Panc1 (cell line): Measurements from ENCODE around the gene SLC45A1.

ENCODE experiments used
- CTCF ChIP-seq: fragments of 450-650 bp; IDR thresholded peaks from 2 replicates; pipeline ENCODE4 v1.5.1; 2017; ENCODE audit warnings: mild to moderate bottlenecking
- POLR2AphosphoS5 ChIP-seq: IDR thresholded peaks from 2 replicates; pipeline ENCODE4 v1.6.1; 2012; ENCODE audit warnings: mild to moderate bottlenecking, low read depth, low read length, moderate library complexity
- REST ChIP-seq, 2 experiments: IDR thresholded peaks; 2 replicates each; pipeline ENCODE4 v1.6.1; 2011 to 2012; ENCODE audit warnings: low read depth in 2 of 2, control low read depth in 1 of 2, low read length in 1 of 2, mild to moderate bottlenecking in 1 of 2, moderate library complexity in 1 of 2; ENCODE audit not compliant: insufficient read depth in 1 of 2
- SIN3A ChIP-seq: IDR thresholded peaks from 2 replicates; pipeline ENCODE4 v1.6.1; 2012; ENCODE audit warnings: low read depth, mild to moderate bottlenecking, low read length, moderate library complexity, borderline replicate concordance; ENCODE audit not compliant: insufficient read depth
- TCF7L2 ChIP-seq: IDR thresholded peaks from 2 replicates; pipeline ENCODE4 v1.6.1; 2011; ENCODE audit warnings: mild to moderate bottlenecking, low read depth, low read length, inconsistent platforms

- TF ChIP-seq CTCF (no peak), POLR2AphosphoS5 (no peak), SIN3A (no peak), TCF7L2 (no peak), REST (IDR thresholded peaks at IDR 0.05; ENCODE audit: insufficient read depth in 1 of 2, low read depth in 2 of 2, low read length in 1 of 2) (no peak)
Measured at GRCh38 chr1:8379513-8380186, 61.7 kb downstream of the SLC45A1 start.
